Natural killer cell treated with Interleukin-12 subunit alpha and Interleukin-12 subunit beta and Interleukin-15 and Interleukin-18, amount 100 ng/mL, for 72 hours (primary cell): ENCODE data around the gene SRP68. TPM values are rescaled to one million over a fixed set of nuclear protein-coding genes. Genes with fewer than 3 reads are reported as not detected.
A peak's percentile ranks its signal among the peaks of the same experiment; 100 is the strongest.

ENCODE experiments used
- ATAC-seq, 2 donors: fragments of 150-1000 bp; cut with Tn5 transposase in 1 of 2; sonication (Bioruptor Pico), chemical (Tn5 transposase) in 1 of 2; 2 replicates each; pipeline ENCODE4 v1.10.0; 2021
- DNase-seq: peaks from one replicate; pipeline ENCODE4 v3.0.0; 2022; ENCODE audit warnings: low spot score
- H3K27ac Mint-ChIP-seq, 2 donors: 1 replicate in 1 of 2; 2 replicates in 1 of 2; pipeline ENCODE4 v1.8.0; 2022; ENCODE audit warnings: mixed read lengths in 2 of 2, mild to moderate bottlenecking in 1 of 2, moderate library complexity in 1 of 2
- H3K27me3 Mint-ChIP-seq, 2 donors: 1 replicate in 1 of 2; 2 replicates in 1 of 2; pipeline ENCODE4 v1.8.0; 2022; ENCODE audit warnings: mixed read lengths in 2 of 2
- H3K36me3 Mint-ChIP-seq: one replicate; pipeline ENCODE4 v1.8.0; 2022; ENCODE audit warnings: mixed read lengths
- H3K4me1 Mint-ChIP-seq, 2 donors: 1 replicate in 1 of 2; 2 replicates in 1 of 2; pipeline ENCODE4 v1.8.0; 2022; ENCODE audit warnings: low read depth in 2 of 2, mixed read lengths in 2 of 2, mild to moderate bottlenecking in 1 of 2
- H3K4me3 Mint-ChIP-seq: one replicate; pipeline ENCODE4 v1.8.0; 2022; ENCODE audit warnings: mixed read lengths
- H3K9me3 Mint-ChIP-seq: 2 replicates; pipeline ENCODE4 v1.8.0; 2022; ENCODE audit warnings: mixed read lengths
- total RNA-seq, 2 donors: library from RNA; stranded (reverse); gene quantifications; one replicate each; pipeline ENCODE4 v1.2.3, GENCODE V29; 2022

SRP68 gene
- total RNA-seq, 2 donors from 2014 or later, result 96.2 to 98.4 TPM

DNA sequence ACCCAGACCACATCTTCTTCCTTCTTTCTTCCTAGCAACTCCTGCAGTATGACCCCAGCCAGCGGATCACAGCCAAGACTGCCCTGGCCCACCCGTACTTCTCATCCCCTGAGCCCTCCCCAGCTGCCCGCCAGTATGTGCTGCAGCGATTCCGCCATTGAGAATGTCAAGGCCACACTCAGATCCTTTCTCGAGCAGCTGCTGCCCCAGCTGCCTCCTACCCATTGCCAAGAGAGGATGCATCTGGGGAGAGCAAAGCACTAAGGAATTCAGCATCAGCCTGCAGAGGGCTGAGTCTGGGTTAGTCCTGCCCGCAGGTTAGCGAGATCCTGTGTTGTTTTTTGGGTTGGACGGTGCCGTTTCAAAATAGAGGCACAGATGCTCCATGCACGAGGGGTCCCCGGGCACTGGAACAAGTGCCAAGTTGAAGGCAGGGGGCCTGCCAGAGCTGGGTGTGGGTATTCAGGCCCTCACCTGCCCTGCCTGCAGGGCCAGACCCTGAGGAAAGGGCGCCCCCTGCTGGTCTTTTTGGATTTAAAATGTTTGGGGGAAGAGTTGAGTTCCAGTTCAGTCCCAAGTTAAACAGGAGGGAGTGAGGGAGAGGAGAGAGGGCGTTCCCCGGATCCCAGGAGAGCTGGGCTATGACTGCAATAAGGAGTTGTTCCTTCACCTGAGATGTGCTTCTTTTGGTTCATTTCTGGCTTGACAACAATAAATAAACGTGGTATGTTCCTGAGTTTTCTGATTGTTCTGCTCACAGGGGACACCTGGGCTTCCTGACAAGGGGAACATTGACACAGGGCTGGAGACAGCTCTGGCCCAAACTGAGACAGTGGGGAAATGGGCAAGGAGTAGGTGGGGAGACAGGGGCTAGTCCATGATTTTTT is 66.8 kb downstream of the SRP68 start:
- Mint-ChIP-seq H3K27ac (peak overlapping the region in 1 of 2 donors; percentile 79), H3K9me3 (no peaks in the 10 kb centered on the region), H3K27me3 (no peaks in the 10 kb centered on the region), H3K36me3 (no peaks in the 10 kb centered on the region), H3K4me3 (no peak overlapping the region), H3K4me1 (peaks cover 0 to 8% of the 10 kb centered on the region in 2 donors)
- DNase-seq (peak; percentile 83), ATAC-seq (peak; percentile 41 to 60)

DNA sequence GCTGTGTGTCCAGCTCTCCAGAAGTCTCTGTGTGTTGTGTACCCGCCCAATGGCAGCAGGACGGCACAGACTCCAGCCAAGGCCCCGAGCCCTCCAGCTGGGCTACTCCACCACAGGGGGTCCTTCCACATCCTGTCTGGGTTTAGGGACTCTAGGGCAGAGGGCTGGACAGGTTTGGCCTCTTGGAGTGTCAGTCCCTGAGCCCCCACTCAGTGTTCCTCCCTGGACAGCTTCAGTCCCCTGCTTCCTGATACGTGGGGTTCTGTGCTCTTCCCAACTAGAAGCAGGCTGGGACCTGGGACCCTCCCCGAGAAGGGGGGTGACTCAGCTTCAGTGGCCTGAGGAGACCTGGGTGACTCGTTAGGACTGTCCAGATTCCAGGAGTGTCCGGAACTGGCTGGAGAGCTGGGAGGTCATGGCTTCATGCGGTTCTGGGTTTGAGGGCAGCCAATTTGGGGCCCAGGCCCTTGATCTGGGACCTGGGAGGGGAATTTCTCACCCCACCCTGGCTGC is 67.5 kb downstream of the SRP68 start:
- Mint-ChIP-seq H3K4me3 (no peak overlapping the region), H3K27me3 (no peaks in the 10 kb centered on the region), H3K36me3 (no peaks in the 10 kb centered on the region), H3K9me3 (no peaks in the 10 kb centered on the region), H3K4me1 (peaks cover 0 to 8% of the 10 kb centered on the region in 2 donors), H3K27ac (no peak overlapping the region)
- DNase-seq (peak; percentile 46), ATAC-seq (no peak)

DNA sequence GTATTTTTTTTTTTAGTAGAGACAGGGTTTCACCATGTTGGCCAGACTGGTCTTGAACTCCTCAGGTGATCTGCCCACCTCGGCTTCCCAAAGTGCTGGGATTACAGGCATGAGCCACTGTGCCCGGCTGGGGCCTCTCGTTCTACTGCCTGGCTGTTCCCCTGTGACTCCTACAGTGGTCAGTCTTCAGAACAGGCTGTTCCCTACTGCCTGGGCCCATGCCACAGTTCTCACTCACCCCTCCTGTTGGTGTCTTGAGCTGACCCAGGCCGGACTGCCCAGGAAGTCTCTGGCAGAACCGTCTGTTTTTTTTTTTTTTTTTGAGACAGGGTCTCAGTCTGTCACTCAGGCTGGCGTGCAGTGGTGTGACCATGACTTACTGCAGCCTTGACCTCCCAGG is 68.4 kb downstream of the SRP68 start:
- Mint-ChIP-seq H3K27ac (no peak overlapping the region), H3K27me3 (no peaks in the 10 kb centered on the region), H3K9me3 (no peaks in the 10 kb centered on the region), H3K36me3 (no peaks in the 10 kb centered on the region), H3K4me1 (peaks cover 0 to 4% of the 10 kb centered on the region in 2 donors), H3K4me3 (no peak overlapping the region)
- ATAC-seq, result no peak
- DNase-seq, result no peak

DNA sequence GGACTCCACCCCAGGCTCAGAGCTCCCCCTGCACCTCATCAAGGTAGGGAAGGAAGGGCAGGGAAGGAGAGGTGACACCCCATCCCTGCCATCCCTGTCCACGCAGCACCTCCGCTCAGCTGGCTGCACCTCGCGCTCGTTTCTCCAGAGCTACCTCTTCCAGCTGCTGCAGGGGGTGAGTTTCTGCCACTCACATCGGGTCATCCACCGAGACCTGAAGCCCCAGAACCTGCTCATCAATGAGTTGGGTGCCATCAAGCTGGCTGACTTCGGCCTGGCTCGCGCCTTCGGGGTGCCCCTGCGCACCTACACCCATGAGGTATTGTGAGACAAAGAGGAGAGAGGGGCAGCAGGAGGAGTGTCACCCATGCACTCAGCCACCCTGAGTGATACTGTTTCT is 70.2 kb downstream of the SRP68 start:
- DNase-seq (peak; percentile 41), ATAC-seq (no peak)
- H3K27me3 Mint-ChIP-seq, result no peaks in the 10 kb centered on the region
- H3K4me3 Mint-ChIP-seq, result no peak overlapping the region
- H3K27ac Mint-ChIP-seq, result no peak overlapping the region
- H3K9me3 Mint-ChIP-seq, result no peaks in the 10 kb centered on the region
- H3K36me3 Mint-ChIP-seq, result no peaks in the 10 kb centered on the region
- H3K4me1 Mint-ChIP-seq, result peaks cover 8 to 14% of the 10 kb centered on the region in 2 donors

DNA sequence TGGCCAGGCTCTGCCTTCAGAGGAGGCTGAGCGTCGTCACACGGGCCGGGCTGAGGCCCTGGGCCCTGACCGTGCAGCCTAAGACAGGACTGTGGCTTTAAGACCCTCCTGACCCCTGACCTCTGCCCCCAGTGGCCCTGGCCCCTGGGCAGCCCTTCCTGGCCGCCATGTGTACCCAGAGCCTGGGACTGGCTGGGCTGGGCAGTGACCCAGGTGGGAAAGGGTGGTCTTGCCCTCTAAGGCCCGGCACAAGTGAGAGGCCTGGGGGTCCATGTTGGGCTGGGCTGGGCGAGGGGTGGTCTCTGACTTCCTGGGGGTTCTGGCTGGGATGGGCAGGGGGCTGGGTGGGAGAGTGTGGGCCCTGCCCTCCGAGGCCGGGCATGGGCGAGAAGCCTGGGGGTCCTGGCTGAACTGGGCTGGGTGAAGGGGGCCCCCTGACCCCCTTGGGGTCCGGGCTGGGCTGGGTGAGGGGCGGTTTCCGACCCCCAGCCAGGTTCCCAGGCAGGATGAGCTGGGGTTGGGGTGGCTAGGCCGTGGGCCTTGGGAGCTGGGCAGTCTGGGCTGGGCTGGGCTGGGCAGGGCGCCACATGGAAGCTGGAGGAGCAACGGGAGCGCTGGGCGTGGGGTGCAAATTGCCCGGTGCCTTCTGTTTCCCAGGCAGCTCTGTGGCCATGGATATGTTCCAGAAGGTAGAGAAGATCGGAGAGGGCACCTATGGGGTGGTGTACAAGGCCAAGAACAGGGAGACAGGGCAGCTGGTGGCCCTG is 71.4 kb downstream of the SRP68 start, which contains the start of gene CDK3:
Gene CDK3 (plus strand): TSS at position 101 of the 767 bp plus-strand sequence. CDS start 571 bp downstream, at position 672.
- ATAC-seq (peak in 1 of 2 donors; percentile 13), DNase-seq (peak; percentile 29)
- Mint-ChIP-seq H3K9me3 (no peaks in the 10 kb centered on the region), H3K27me3 (no peaks in the 10 kb centered on the region), H3K36me3 (no peaks in the 10 kb centered on the region), H3K4me3 (no peak within 1 kb of the TSS), H3K4me1 (peaks cover 15 to 18% of the 10 kb centered on the region in 2 donors), H3K27ac (no peak within 1 kb of the TSS)

DNA sequence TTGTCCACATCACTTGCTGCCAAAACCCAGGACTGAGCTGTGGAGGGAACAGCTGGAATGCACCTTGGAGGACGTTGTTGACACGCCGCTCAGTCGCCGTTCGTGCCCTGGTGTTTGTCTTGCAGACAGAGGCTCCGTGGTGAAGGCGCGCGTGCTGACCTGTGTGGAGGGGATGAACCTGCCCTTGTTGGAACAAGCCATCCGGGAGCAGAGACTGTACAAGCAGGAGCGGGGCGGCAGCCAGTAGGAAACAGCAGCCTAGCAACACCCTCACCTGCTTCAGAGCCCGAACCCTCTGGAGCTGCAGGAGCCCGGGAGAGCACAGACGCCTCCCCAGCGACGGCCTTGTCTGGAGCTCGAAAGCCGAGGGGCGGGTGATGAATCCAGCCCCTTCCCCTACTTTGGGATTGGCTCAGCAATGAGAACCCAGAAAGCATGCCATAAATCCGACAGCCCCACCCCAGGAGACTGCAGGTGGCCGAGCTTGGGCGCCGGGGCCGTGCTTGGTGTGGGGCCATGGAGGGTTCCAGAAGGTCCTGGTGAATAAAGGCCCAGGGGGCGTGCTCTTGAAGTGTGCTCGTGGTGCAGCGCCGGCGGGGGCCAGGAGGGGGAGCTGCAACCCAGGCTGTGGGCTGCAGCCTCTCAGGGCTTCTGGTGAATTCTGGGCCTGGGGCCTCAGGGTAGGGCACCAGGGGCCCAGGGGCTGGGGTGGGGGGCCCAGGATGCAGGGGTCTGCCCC is 72.1 kb downstream of the SRP68 start:
- Mint-ChIP-seq H3K4me3 (no peak overlapping the region), H3K9me3 (no peaks in the 10 kb centered on the region), H3K27ac (no peak overlapping the region), H3K36me3 (no peaks in the 10 kb centered on the region), H3K4me1 (peaks cover 14 to 15% of the 10 kb centered on the region in 2 donors), H3K27me3 (no peaks in the 10 kb centered on the region)
- DNase-seq (peak; percentile 73), ATAC-seq (peak; percentile 57 to 67)

DNA sequence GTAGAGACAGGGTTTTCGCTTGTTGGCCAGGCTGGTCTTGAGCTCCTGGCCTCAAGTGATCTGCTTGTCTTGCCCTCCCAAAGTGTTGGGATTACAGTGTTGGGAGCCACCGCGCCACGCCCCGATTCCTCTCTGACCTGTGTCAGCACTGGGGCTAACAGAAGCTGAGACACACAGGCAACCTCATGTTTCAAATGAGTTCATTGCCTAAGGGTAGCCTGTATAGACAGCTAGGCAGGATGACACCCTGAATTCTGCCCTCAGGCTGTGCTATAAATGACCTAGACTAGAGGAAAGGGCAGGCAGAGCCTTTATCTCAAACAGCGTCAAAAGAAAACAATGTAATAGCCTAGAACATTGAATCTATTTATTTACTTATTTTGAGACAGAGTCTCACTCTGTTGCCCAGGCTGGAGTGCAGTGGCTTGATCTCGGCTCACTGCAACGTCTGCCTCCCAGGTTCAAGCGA is 74.0 kb downstream of the SRP68 start:
- DNase-seq (no peak), ATAC-seq (no peak)
- Mint-ChIP-seq H3K4me3 (no peak overlapping the region), H3K4me1 (peaks cover 14 to 15% of the 10 kb centered on the region in 2 donors), H3K9me3 (no peaks in the 10 kb centered on the region), H3K36me3 (no peaks in the 10 kb centered on the region), H3K27me3 (no peaks in the 10 kb centered on the region), H3K27ac (peak overlapping the region; percentile 76 to 92)

DNA sequence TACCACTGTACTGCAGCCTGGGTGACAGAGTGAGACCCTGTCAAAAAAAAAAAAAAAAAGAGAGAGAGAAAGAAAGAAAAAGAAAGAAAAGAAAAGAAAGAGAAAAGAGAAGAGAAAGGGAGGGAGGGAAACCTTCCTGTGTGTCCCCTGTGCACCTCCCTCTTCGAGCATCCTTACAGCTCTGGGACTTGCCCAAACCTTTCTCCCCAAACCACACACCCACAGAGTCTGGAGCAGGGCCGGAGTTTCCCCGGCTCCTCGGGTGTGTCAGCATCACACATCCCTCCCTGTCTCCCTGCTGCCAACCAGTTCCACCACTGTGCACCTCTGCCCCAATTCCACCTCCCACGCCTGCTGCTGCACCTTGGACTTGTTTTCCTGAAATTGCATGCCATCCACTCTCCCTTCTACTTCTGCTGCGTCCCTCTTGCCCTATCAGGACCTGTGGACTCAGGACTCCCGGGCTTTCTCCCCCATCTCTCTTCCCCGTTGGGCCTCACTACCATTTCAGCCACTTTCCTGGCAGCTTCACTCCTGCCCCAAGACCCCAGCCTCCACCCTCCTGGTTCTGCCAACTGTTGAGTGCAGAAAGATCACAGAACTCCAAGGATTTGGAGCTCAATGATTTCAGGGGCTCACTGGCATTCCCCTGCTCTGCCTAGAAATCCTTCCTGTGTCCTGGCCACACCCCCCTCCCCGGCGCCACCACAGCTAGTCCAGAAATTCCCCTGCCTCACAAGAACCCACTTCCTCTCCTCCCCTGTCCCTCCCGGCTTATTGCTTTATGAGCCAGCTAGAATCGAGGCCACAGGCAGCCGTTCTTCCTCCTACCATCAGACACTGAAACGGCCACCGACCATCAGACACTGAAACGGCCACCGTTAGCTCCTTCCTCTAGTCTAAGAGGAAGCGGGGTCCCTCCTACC is 75.4 kb downstream of the SRP68 start:
- peak overlapping the region; percentile 74 for H3K4me3 Mint-ChIP-seq
- H3K36me3 Mint-ChIP-seq, result no peaks in the 10 kb centered on the region
- DNase-seq, result peak; percentile 81
- peaks cover 14 to 15% of the 10 kb centered on the region in 2 donors for H3K4me1 Mint-ChIP-seq
- H3K9me3 Mint-ChIP-seq, result no peaks in the 10 kb centered on the region
- peak overlapping the region; percentile 76 to 92 for H3K27ac Mint-ChIP-seq
- H3K27me3 Mint-ChIP-seq, result no peaks in the 10 kb centered on the region
- ATAC-seq, result peak; percentile 63 to 88

DNA sequence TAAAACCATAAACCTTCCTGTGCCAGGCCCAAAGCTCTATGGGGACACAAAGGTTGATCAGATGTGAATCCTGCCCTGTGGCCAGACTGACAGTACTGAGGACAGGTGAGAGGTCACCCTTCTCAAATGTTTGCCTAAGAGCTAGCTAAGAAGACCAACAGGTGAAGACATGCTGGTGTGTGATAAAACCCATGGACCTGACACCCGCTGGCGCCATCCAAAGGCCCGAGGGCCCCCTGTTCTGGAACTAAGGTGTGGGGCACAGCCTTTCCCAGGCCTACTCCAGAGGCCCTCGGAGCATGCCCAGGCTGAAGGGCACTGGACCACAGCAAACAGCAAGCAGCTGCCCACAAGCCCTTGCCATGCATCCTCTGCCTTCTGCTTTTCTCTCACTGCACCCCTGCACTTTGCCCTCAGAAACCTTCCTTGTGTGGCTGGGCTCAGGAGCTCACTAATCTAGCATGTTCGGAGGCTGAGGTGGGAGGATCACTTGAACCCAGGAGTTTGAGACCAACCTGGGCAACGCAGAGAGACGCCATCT is 76.9 kb downstream of the SRP68 start:
- Mint-ChIP-seq H3K27me3 (no peaks in the 10 kb centered on the region), H3K36me3 (no peaks in the 10 kb centered on the region), H3K4me1 (peaks cover 14 to 15% of the 10 kb centered on the region in 2 donors), H3K4me3 (no peak overlapping the region), H3K9me3 (no peaks in the 10 kb centered on the region), H3K27ac (no peak overlapping the region)
- ATAC-seq, result no peak
- no peak for DNase-seq

DNA sequence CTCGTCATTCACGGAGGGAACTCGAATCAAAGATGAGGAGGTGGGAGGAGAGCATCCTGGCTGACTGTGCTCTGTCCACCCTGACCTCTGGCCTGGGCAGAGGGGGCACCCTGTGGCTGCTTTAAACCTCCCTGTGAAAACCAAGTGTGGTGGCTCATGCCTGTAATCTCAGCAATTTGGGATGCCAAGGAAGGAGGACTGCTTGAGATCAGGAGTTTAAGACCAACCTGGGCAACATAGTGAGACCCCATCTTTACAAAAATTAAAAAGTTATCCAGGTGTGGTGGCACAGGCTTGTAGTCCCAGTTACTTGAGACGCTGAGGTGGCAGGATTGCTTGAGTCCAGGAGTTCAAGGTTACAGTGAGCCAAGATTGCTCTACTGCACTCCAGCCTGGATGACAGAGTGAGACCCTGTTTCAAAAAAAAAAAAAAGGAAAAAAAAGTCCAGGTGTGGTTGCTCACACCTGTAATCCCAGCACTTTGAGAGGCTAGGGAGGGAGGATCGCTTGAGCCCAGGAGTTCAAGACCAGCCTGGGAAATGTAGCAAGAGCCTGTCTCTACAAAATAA is 77.4 kb downstream of the SRP68 start:
- H3K4me3 Mint-ChIP-seq, result no peak overlapping the region
- no peak for ATAC-seq
- H3K27me3 Mint-ChIP-seq, result no peaks in the 10 kb centered on the region
- no peaks in the 10 kb centered on the region for H3K9me3 Mint-ChIP-seq
- no peak overlapping the region for H3K27ac Mint-ChIP-seq
- DNase-seq, result no peak
- H3K4me1 Mint-ChIP-seq, result peaks cover 14 to 15% of the 10 kb centered on the region in 2 donors
- no peaks in the 10 kb centered on the region for H3K36me3 Mint-ChIP-seq

DNA sequence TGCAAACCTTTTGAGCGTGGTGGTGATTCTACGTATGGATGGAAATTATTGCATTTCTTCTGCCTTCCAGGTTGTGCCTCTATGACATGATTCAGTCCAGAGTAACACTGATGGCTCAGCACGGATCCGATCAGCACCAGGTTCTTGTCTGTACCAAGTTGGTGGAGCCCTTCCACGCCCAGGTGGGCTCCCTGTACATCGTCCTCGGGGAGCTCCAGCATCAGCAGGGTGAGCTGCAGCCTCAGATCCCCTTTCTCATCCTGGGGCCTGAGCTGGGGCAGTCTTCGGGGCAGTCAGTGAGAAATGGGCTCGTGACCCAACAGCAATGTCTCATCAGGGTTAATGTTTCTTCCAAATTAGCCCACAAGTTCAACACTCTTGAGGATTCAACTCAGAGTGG is 80.9 kb downstream of the SRP68 start:
- ATAC-seq (no peak), DNase-seq (no peak)
- Mint-ChIP-seq H3K4me3 (no peak overlapping the region), H3K27me3 (no peaks in the 10 kb centered on the region), H3K9me3 (no peaks in the 10 kb centered on the region), H3K4me1 (peaks cover 0 to under 1% of the 10 kb centered on the region in 2 donors), H3K36me3 (no peaks in the 10 kb centered on the region), H3K27ac (no peak overlapping the region)
